Measurements from ENCODE around the gene GLT8D1. TPM values are rescaled to one million over a fixed set of nuclear protein-coding genes. Genes with fewer than 3 reads are reported as not detected.

The GLT8D1 gene
- total and polyA plus RNA-seq, 9 of the 15 experiments (the other 6 are each of a cell fraction or from before 2014, with no cell fraction given) = 14.1 to 65.9 (median 33.7) TPM

DNA sequence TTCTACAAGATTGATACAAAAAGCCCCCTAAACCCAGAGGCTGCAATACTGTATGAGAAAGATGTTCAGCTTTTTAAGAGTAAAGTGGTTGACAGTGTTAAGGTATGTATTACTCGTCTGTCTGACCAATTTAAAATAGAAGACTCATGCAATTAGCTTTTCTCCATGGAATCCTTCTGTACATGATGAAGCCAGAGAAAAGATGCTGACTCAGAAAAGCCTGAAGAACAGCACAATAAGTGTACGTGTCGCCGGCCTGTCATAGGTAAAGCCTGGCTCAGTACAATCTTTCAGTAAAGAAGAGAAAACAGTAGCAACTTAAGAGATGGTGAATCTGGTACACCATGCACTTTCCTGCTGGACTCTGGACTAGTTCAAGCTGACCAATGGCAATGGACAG is 48.8 kb upstream of the GLT8D1 start (continued):
- no peak for TF ChIP-seq SAP30 (IDR thresholded peaks at IDR 0.05; ENCODE audit: borderline replicate concordance, insufficient read depth, low read depth, low read length, poor library complexity, severe bottlenecking)
- TF ChIP-seq SLC30A9 (CRISPR knock-in tag; IDR thresholded peaks at IDR 0.05) = no peak
- no peak for TF ChIP-seq ZNF347 (CRISPR knock-in tag; IDR thresholded peaks at IDR 0.05; ENCODE audit: low read depth)
- no peak for TF ChIP-seq ZNF695 (CRISPR knock-in tag; IDR thresholded peaks at IDR 0.05)
- no peak for TF ChIP-seq FOSL1 (tag; conservative IDR thresholded peaks at IDR 0.05)
- TF ChIP-seq STAT6 (CRISPR knock-in tag; IDR thresholded peaks at IDR 0.05) = no peak

- H3K4me3 ChIP-seq = no peak overlapping the region
- H2AFZ ChIP-seq (ENCODE audit: low read depth, low read length) = no peak overlapping the region
- peaks cover 53% of the 10 kb centered on the region; the same call in 2 of the 3 replicates for H3K36me3 ChIP-seq (ENCODE audit: control insufficient read depth, insufficient read depth, low read length)
- no peak for ATAC-seq
- FAIRE-seq = no peak
- no peak overlapping the region for H3K4me2 ChIP-seq (ENCODE audit: insufficient read depth, low read length)
- no peaks in the 10 kb centered on the region for H3K27me3 ChIP-seq (ENCODE audit: control insufficient read depth in 2 of 2, insufficient read depth in 2 of 2, low read length in 2 of 2)
- H3K9me1 ChIP-seq (ENCODE audit: control insufficient read depth, insufficient read depth, low read length) = no peaks in the 10 kb centered on the region
- no peak for DNase-seq (ENCODE audit: extremely low read depth in 1 of 4, low spot score in 3 of 4)
- no peaks in the 10 kb centered on the region for H3K9me3 ChIP-seq (replicated peaks; ENCODE audit: control insufficient read depth, insufficient read depth, low read depth, low read length)
- H3K79me2 ChIP-seq (ENCODE audit: control insufficient read depth, insufficient read depth, low read length) = no peaks in the 10 kb centered on the region
- 100% methylated on average over 3 of the region's 3 CpGs for WGBS (ENCODE audit: insufficient coverage, low coverage, missing lambda C conversion rate)
- H4K20me1 ChIP-seq (replicated peaks; ENCODE audit: control insufficient read depth, insufficient read depth, low read length) = no peaks in the 10 kb centered on the region
- H3K27ac ChIP-seq (ENCODE audit: extremely low read depth, low read depth, low read length) = no peak overlapping the region
- no TSS peak for BruUV-seq (replicated peaks)
- no peaks in the 10 kb centered on the region for H3K4me1 ChIP-seq (replicated peaks in 1 of 2; ENCODE audit: control insufficient read depth in 2 of 2, insufficient read depth in 2 of 2, low read length in 2 of 2)
- ChIA-PET CTCF (ENCODE audit: low intra/inter-chr PET ratio) (no interaction called here), POLR2A (no interaction called here)
- H3K9ac ChIP-seq (ENCODE audit: insufficient read depth in 1 of 2, low read depth in 2 of 2, low read length in 2 of 2) = no peak overlapping the region
- in situ Hi-C loops (cut with MboI) = no loop called here
- intact Hi-C loops (cut with micrococcal nuclease) = no loop called here
- TF ChIP-seq, protein P1, sequence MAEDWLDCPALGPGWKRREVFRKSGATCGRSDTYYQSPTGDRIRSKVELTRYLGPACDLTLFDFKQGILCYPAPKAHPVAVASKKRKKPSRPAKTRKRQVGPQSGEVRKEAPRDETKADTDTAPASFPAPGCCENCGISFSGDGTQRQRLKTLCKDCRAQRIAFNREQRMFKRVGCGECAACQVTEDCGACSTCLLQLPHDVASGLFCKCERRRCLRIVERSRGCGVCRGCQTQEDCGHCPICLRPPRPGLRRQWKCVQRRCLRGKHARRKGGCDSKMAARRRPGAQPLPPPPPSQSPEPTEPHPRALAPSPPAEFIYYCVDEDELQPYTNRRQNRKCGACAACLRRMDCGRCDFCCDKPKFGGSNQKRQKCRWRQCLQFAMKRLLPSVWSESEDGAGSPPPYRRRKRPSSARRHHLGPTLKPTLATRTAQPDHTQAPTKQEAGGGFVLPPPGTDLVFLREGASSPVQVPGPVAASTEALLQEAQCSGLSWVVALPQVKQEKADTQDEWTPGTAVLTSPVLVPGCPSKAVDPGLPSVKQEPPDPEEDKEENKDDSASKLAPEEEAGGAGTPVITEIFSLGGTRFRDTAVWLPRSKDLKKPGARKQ (CRISPR knock-in tag; IDR thresholded peaks at IDR 0.05) = no peak
- TF ChIP-seq MAFF (IDR thresholded peaks at IDR 0.05; ENCODE audit: low read length) = peak; percentile 82
- TF ChIP-seq NFE2 (IDR thresholded peaks at IDR 0.05; ENCODE audit: low read depth) = peak; percentile 66; the same call in 1 of the 2 replicates
- TF ChIP-seq ARNT (IDR thresholded peaks at IDR 0.05) = no peak
- no peak for TF ChIP-seq JUN (IDR thresholded peaks at IDR 0.05; ENCODE audit: borderline replicate concordance, low read depth, low read length)
- no peak for TF ChIP-seq JUN (CRISPR knock-in tag; IDR thresholded peaks at IDR 0.05; ENCODE audit: borderline replicate concordance)
- TF ChIP-seq SMARCB1 (IDR thresholded peaks at IDR 0.05; ENCODE audit: insufficient read length, low read depth) = no peak
- TF ChIP-seq MAFG (tag; conservative IDR thresholded peaks at IDR 0.05) = peak; percentile 87
- no peak for TF ChIP-seq NR4A1 (CRISPR knock-in tag; IDR thresholded peaks at IDR 0.05)
- TF ChIP-seq NR4A1 (tag; IDR thresholded peaks at IDR 0.05) = no peak
- no peak for TF ChIP-seq BDP1 (IDR thresholded peaks at IDR 0.05; ENCODE audit: insufficient read depth, insufficient read length)
- TF ChIP-seq MTA3 (IDR thresholded peaks at IDR 0.05; ENCODE audit: borderline replicate concordance) = no peak
- peak; percentile 84 for TF ChIP-seq ZNF316 (IDR thresholded peaks at IDR 0.05)
- no peak for TF ChIP-seq ZNF75A (CRISPR knock-in tag; IDR thresholded peaks at IDR 0.05)
These were observed 46.6 kb upstream of the GLT8D1 start for GRCh38 chr3:52752045-52752660.
